ENCODE measurements around the gene CHN1. TPM values are rescaled to one million over a fixed set of nuclear protein-coding genes. Genes with fewer than 3 reads are reported as not detected.
A peak's percentile ranks its signal among the peaks of the same experiment; 100 is the strongest.

CHN1 gene
- total and polyA plus RNA-seq, 2 donors from 2014 or later, result 6.5 to 14.1 TPM

- H3K9me3 ChIP-seq (ENCODE audit: control insufficient read depth in 2 of 3, insufficient read depth in 1 of 3, low read length in 3 of 3), result peaks cover 0 to 3% (median 0%) of the 10 kb centered on the region in 3 donors
- intact Hi-C loops (cut with DNase I), result no loop called here
- peak in 4 of 5 donors; percentile 58 to 72 (median 67) for DNase-seq
- H3K4me1 ChIP-seq (ENCODE audit: control insufficient read depth in 2 of 3, insufficient read depth in 2 of 3, low read depth in 1 of 3, low read length in 3 of 3), result no peaks in the 10 kb centered on the region
- no peak for TF ChIP-seq CTCF (IDR thresholded peaks at IDR 0.05; ENCODE audit: borderline replicate concordance, extremely low read depth, insufficient read depth)
- H3K27me3 ChIP-seq (ENCODE audit: control insufficient read depth, insufficient read depth, low read length), result no peaks in the 10 kb centered on the region
- H3K4me3 ChIP-seq (ENCODE audit: low read length in 3 of 3), result no peak overlapping the region
- FAIRE-seq, result no peak
- no peaks in the 10 kb centered on the region for H3K36me3 ChIP-seq (ENCODE audit: control insufficient read depth in 2 of 3, insufficient read depth in 3 of 3, low read length in 3 of 3)
- H3K9ac ChIP-seq (ENCODE audit: low read length in 3 of 3), result no peak overlapping the region
- no peak overlapping the region for H3K27ac ChIP-seq (ENCODE audit: low read depth in 2 of 2, low read length in 2 of 2)
Measured at GRCh38 chr2:175030380-175031271, 25.4 kb upstream of the CHN1 start.

DNA sequence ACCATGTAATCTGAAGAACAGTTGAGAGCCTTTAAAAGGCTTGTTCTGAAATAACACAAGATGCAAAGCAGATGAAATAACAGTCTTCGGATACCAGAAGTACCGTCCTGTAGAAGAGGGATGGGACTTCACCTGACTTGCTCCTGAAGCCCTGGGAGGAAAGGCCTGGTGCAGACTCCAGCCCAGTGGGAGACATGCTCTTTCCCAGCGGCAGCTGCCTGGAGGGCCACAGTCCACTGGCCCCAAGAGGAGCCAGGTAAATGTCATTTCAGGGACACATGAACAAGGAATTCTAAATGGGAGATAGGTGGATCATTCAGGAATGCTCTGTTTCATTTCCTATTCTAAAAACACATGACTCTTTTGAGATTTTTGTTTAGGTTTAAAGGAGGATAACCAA, 22.6 kb upstream of the CHN1 start:
- FAIRE-seq, result no peak
- TF ChIP-seq CTCF (IDR thresholded peaks at IDR 0.05; ENCODE audit: borderline replicate concordance, extremely low read depth, insufficient read depth), result no peak
- Histone ChIP-seq H3K27ac (ENCODE audit: low read depth in 2 of 2, low read length in 2 of 2) (peak overlapping the region in 1 of 2 donors; percentile 51), H3K9me3 (ENCODE audit: control insufficient read depth in 2 of 3, insufficient read depth in 1 of 3, low read length in 3 of 3) (peaks cover 0 to 6% (median 0%) of the 10 kb centered on the region in 3 donors), H3K9ac (ENCODE audit: low read length in 3 of 3) (no peak overlapping the region), H3K4me3 (ENCODE audit: low read length in 3 of 3) (no peak overlapping the region), H3K36me3 (ENCODE audit: control insufficient read depth in 2 of 3, insufficient read depth in 3 of 3, low read length in 3 of 3) (no peaks in the 10 kb centered on the region), H3K27me3 (ENCODE audit: control insufficient read depth, insufficient read depth, low read length) (no peaks in the 10 kb centered on the region), H3K4me1 (ENCODE audit: control insufficient read depth in 2 of 3, insufficient read depth in 2 of 3, low read depth in 1 of 3, low read length in 3 of 3) (no peaks in the 10 kb centered on the region)
- intact Hi-C loops (cut with DNase I), result no loop called here
- DNase-seq, result peak in 1 of 5 donors; percentile 28

GRCh38 chr2:175026385-175026784, 21.2 kb upstream of the CHN1 start:
- intact Hi-C loops (cut with DNase I), result no loop called here
- H3K4me3 ChIP-seq (ENCODE audit: low read length in 3 of 3), result no peak overlapping the region
- H3K27ac ChIP-seq (ENCODE audit: low read depth in 2 of 2, low read length in 2 of 2), result no peak overlapping the region
- TF ChIP-seq CTCF (IDR thresholded peaks at IDR 0.05; ENCODE audit: borderline replicate concordance, extremely low read depth, insufficient read depth), result no peak
- H3K4me1 ChIP-seq (ENCODE audit: control insufficient read depth in 2 of 3, insufficient read depth in 2 of 3, low read depth in 1 of 3, low read length in 3 of 3), result no peaks in the 10 kb centered on the region
- H3K9me3 ChIP-seq (ENCODE audit: control insufficient read depth in 2 of 3, insufficient read depth in 1 of 3, low read length in 3 of 3), result peaks cover 0 to 6% (median 0%) of the 10 kb centered on the region in 3 donors
- DNase-seq (no peak), FAIRE-seq (no peak)
- H3K9ac ChIP-seq (ENCODE audit: low read length in 3 of 3), result no peak overlapping the region
- H3K36me3 ChIP-seq (ENCODE audit: control insufficient read depth in 2 of 3, insufficient read depth in 3 of 3, low read length in 3 of 3), result no peaks in the 10 kb centered on the region
- H3K27me3 ChIP-seq (ENCODE audit: control insufficient read depth, insufficient read depth, low read length), result no peaks in the 10 kb centered on the region

Measured in kidney (tissue), 14 donors.